ENCODE measurements around the gene ADARB2. TPM values are rescaled to one million over a fixed set of nuclear protein-coding genes. Genes with fewer than 3 reads are reported as not detected.
"Not testable (repeated sequence)": the region's sequence is repeated elsewhere in the genome, so short reads cannot be mapped to it uniquely, and the experiment has no call there.

The ADARB2 gene
- total and polyA plus RNA-seq, 11 donors: 0.07 to 1.2 (median 0.28) TPM; not detected in 4

DNA sequence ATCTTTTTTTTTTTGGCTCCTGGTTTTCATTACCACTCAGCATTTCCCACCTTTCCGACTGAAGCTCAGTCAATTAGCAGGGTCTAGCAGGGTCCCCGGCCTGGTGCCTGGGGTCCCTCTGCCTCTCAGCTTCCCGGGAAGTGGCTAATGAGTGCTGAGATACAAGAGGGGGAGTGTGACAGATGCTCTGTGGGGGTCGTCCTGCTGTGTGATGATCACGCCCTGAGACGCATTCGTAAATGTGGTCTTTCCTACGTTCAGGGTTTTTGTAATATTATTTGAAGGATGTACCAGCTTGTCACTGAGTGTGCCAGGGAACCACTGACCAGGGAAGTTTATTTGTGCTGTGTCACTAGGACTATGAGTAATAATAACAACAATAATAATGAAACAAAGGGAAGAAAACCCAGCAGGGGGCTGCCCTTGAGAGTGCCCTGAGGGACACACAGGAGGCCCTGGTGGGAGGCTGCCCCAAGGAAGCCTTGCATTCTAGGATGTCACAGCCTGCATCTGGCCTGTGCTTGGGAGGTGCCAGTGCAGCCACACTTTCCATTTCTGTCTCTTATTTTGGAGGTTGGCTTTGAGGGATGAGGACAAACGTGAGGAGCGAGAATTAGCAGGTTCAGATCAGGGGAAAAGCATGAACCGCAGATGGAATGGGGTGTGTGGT lies 337.8 kb downstream of the ADARB2 start:
- intact Hi-C loops (cut with DNase I): no loop called here
- Histone ChIP-seq H3K4me3 (no peak overlapping the region), H3K27me3 (peaks cover 0 to 51% (median 0%) of the 10 kb centered on the region in 9 donors), H3K4me1 (no peaks in the 10 kb centered on the region), H3K36me3 (no peaks in the 10 kb centered on the region), H3K27ac (no peak overlapping the region), H3K9me3 (no peaks in the 10 kb centered on the region)
- WGBS, 4 donors: 45 to 54% (median 47%) methylated on average over 11 of the region's 11 CpGs
- DNase-seq (no peak), ATAC-seq (no peak)
- TF ChIP-seq, protein P1, sequence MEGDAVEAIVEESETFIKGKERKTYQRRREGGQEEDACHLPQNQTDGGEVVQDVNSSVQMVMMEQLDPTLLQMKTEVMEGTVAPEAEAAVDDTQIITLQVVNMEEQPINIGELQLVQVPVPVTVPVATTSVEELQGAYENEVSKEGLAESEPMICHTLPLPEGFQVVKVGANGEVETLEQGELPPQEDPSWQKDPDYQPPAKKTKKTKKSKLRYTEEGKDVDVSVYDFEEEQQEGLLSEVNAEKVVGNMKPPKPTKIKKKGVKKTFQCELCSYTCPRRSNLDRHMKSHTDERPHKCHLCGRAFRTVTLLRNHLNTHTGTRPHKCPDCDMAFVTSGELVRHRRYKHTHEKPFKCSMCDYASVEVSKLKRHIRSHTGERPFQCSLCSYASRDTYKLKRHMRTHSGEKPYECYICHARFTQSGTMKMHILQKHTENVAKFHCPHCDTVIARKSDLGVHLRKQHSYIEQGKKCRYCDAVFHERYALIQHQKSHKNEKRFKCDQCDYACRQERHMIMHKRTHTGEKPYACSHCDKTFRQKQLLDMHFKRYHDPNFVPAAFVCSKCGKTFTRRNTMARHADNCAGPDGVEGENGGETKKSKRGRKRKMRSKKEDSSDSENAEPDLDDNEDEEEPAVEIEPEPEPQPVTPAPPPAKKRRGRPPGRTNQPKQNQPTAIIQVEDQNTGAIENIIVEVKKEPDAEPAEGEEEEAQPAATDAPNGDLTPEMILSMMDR (IDR thresholded peaks at IDR 0.05): no peak
- TF ChIP-seq POLR2A (IDR thresholded peaks at IDR 0.05): no peak

DNA sequence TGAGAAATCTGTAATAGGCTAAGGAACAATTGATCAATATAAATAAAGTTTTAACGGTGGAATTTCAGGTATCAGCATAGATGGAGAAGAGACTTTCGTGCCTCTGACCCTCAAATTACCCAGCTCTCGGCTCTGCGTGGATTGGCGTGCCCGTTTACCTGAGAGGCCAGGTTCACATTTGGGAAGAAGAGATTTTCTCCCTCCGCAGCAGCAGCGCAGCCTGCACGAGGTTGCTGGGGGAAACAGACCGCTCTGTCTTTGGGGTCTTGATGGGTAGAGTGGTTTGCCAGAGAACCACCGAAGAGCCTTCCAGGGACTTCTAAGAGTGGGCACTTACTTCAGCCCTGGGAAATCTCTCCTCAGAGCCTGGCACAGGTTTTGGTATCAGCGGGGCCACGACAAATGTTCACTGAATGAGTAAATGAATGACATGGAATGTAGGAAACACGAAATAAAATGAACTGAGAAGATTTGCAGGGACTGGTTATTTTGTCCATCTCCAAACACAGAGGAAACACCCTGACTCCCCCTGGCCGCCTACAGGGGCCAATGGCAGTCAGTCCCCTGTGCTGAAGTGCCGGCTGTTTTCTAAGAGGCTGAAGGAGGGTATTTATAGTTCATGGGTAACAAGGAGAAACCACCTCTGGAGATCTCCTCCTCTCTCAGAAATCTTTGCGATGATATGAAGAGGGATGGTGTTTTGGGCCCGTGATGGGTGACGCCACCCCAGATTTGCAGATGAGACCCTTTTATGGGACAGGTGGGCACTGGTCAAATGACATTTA lies 338.5 kb downstream of the ADARB2 start:
- intact Hi-C loops (cut with DNase I): no loop called here
- peaks cover 0 to 43% (median 0%) of the 10 kb centered on the region in 9 donors for H3K27me3 ChIP-seq
- H3K4me1 ChIP-seq: no peaks in the 10 kb centered on the region
- 76 to 82% (median 79%) methylated on average over 19 of the region's 19 CpGs for WGBS, 4 donors
- TF ChIP-seq, protein P1 (IDR thresholded peaks at IDR 0.05): no peak
- no peak for TF ChIP-seq POLR2A (IDR thresholded peaks at IDR 0.05)
- H3K4me3 ChIP-seq: no peak overlapping the region
- no peaks in the 10 kb centered on the region for H3K36me3 ChIP-seq
- H3K9me3 ChIP-seq: no peaks in the 10 kb centered on the region
- no peak overlapping the region for H3K27ac ChIP-seq
- DNase-seq (peak in 1 of 5 donors; percentile 7), ATAC-seq (no peak)

DNA sequence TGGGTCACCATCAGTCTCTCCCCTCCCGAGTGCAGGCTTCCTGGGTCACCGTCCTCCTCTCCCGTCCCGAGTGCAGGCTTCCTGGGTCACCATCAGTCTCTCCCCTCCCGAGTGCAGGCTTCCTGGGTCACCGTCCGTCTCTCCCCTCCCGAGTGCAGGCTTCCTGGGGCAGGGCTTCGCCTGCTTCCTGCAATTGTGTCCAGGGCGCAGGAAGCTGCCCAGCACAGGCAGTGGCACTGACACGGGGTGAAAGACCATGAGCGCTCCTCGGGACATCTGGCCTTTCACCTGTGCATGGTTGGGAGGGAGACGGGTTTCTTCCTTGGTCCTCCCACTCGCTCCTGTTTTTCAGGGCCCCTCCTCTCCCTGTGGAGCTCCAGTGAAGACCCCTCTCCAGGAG lies 339.2 kb downstream of the ADARB2 start:
- H3K4me1 ChIP-seq; ATAC-seq; intact Hi-C loops (cut with DNase I); H3K9me3 ChIP-seq; H3K27ac ChIP-seq; H3K4me3 ChIP-seq; H3K36me3 ChIP-seq: not testable (repeated sequence)
- peaks cover 0 to 38% (median 0%) of the 10 kb centered on the region in 9 donors for H3K27me3 ChIP-seq
- WGBS, 4 donors: 51 to 65% (median 62%) methylated on average over 15 of the region's 15 CpGs
- peak in 1 of 5 donors; percentile 4 for DNase-seq

DNA sequence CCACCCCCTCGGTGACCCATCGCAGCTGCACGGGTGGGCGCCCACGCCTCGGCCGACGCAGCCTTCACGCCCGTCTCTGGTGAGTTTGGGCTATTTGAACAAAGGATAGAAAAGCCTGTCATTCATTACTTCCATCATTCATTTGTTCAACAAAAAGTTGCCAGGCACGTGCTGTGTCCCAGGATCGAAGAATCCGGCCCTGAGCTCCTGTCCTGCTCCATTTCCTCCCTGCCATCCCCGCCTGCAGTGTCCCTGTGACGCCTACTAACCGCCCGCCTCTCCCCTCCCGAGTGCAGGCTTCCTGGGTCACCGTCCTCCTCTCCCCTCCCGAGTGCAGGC lies 341.1 kb downstream of the ADARB2 start:
- no peak overlapping the region for H3K4me3 ChIP-seq
- H3K27ac ChIP-seq: no peak overlapping the region
- 84 to 90% (median 84%) methylated on average over 20 of the region's 20 CpGs for WGBS, 4 donors
- DNase-seq: no peak
- ATAC-seq: no peak
- no peaks in the 10 kb centered on the region for H3K9me3 ChIP-seq
- TF ChIP-seq POLR2A (IDR thresholded peaks at IDR 0.05): no peak
- TF ChIP-seq, protein P1 (IDR thresholded peaks at IDR 0.05): no peak
- peaks cover 0 to 27% (median 0%) of the 10 kb centered on the region in 9 donors for H3K27me3 ChIP-seq
- no peaks in the 10 kb centered on the region for H3K36me3 ChIP-seq
- intact Hi-C loops (cut with DNase I): no loop called here
- no peaks in the 10 kb centered on the region for H3K4me1 ChIP-seq
